ENCODE results near the gene CCDC192.

DNA sequence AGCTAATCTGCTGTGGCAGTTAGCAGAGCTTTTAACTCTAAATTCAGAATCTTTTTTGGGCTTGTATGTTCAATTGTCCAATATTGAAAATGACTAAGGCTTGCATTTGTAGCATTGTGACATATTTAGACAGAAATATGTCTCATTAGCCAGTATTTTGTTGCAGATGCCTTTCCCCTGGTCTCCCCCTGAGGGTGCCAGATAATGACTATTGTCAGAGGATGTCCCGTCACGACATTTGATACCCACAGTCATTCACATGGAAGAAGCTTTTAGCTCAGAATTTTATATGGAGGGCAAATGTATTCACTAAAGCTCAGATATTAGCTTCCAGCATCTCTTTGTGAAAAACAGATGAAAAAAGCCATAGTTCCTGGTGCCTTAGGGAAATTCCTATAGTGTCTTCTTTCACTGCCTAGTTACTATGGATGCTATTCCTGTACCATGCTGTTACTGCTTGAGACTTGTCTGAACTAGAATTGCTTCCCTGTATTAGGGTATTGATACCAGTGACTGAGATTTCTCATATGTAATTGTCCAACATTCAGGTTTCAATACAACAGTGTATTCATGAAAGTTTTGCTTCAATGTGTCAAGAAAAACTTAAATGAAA lies 96.2 kb downstream of the CCDC192 start:
- TF ChIP-seq POLR2A (IDR thresholded peaks at IDR 0.05) (no peak), CTCF (IDR thresholded peaks at IDR 0.05) (no peak), POLR2AphosphoS5 (IDR thresholded peaks at IDR 0.05) (no peak)
